ENCODE results near the gene MAGEB17.
"Not testable (repeated sequence)": the region's sequence is repeated elsewhere in the genome, so short reads cannot be mapped to it uniquely, and the experiment has no call there.

MAGEB17 gene, protein sequence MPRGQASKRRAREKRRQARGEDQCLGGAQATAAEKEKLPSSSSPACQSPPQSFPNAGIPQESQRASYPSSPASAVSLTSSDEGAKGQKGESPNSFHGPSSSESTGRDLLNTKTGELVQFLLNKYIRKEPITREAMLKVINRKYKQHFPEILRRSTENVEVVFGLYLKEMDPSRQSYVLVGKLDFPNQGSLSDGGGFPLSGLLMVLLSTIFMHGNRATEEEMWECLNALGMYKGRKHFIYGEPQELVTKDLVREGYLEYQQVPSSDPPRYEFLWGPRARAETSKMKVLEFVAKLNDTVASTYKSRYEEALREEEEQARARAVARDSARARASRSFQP

DNA sequence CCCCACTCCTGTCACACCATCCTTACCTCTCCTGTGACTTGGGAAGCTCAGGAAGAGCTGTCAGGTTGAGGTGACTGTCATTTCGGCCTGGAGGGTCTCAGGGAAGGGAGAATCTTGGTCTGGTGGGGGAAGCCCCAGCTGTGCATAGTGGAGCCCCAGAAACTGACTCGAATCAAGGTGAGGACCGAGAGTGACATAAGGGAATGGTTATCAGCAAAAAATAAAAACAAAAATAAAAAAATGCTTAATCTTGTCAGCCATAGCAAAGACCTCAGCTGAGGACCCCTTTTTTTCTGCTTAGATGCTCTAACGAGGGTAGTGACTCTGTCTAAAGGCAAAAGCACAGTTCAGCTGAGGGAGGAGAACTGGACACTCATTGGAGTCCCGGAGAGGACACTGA lies at the start of gene MAGEB17:
Gene MAGEB17, plus strand, starts transcription at position 301 of the 400 bp plus-strand sequence. CDS start 2,902 bp downstream, outside the sequence.
- in situ Hi-C loops (cut with MboI; ENCODE audit: low sequenced_read_pairs) = no loop called here

DNA sequence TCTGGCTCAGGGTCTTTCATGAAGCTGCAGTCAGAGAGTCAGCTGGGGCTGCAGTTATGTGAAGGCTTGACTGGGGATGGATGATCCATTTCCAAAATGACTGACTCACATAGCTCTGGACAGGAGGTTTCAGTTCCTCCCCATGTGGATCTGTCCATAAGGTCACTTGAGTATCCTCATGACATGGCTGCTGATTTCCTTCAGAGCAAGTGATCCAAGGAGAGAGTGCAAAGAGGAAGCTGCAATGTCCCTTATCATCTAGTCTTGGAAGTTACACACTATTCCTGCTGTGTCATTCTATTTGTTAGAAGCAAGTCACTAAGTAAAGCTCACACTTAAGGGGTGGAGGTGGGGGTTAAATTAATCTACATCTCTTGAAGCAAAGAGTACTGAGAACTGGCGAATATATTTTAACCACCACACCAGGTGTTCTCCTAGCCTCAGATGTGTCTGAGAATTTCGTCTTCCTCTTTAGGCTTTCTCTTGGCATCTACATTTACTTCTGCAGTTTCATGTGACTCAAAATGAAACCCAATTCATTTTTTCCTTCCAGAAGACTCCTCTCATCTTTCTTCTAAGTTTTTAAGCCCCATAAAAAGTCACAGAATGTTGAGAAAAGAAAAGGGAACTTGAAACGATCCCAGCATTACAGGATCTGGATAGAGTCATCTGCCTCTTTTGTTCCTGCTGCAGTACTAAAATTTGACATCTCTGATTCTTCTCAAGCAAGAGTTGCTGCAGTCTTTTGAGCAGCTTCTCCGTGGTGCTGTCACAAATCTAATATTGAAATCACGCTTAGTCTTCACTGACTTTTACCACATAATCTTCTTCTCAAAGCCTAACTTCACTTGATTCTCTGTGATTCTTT lies 47.7 kb upstream of the MAGEB17 start:
- in situ Hi-C loops (cut with MboI; ENCODE audit: low sequenced_read_pairs) = no loop called here

DNA sequence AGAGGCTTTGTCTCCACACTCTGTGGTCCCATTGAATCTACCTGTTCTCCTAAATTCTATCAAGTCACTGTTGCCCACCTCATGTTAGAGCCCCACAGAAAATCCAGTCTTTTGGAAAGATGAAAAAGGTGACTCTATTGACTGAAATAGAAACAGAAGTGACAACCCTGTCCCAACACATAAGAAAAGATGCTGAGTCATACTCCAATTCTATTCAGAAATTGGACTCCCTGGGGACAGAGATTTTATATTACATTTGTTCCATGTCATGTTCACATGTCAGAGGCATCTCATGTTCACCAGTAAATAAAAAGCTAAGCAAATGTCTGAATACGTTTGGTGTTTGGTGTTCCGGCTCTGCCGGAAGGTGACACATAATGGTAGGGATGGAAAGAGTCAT lies 46.9 kb upstream of the MAGEB17 start:
- in situ Hi-C loops (cut with MboI; ENCODE audit: low sequenced_read_pairs) = no loop called here

DNA sequence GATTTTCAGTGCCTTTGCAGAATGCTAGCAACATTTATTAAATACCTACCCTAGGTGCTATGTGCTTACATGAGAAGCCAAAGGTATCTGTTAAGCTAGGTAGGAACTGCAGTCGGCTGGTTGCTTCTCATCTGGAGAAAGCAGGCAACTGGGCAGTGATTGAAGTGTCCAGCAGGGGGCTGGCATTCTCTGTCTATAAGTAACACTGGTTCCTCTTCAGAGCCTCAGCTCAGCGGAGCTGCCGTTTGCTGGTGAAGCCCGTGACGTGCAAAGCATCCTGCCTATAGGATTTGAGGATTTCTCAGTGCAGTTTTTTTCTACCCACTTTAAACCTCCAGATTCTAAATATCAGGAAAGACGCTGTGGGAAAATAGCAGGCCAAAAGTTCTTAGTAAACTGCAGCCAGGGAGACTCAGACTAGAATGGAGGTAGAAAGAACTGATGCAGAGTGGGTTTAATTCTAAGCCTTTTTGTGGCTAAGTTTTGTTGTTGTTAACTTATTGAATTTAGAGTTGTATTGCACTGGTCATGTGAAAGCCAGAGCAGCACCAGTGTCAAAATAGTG lies 44.0 kb upstream of the MAGEB17 start, which contains the start of gene GRPR:
Gene GRPR, plus strand, starts transcription at position 344 of the 565 bp plus-strand sequence. CDS start 389 bp downstream, outside the sequence.
- in situ Hi-C loops (cut with MboI; ENCODE audit: low sequenced_read_pairs) = no loop called here

DNA sequence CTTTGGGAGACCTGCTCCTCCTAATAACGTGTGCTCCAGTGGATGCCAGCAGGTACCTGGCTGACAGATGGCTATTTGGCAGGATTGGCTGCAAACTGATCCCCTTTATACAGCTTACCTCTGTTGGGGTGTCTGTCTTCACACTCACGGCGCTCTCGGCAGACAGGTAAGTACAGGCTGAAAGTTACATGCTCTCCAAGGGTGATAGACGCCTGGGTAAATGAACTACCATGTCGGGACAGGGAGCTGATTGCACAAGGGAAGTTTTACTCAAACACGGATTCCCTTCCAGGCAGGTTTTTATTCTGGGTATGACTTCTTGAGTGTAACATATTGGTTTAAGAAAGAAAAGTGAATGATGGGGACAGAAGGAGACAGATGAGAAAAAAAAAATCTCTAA lies 43.1 kb upstream of the MAGEB17 start:
- in situ Hi-C loops (cut with MboI; ENCODE audit: low sequenced_read_pairs) = no loop called here

DNA sequence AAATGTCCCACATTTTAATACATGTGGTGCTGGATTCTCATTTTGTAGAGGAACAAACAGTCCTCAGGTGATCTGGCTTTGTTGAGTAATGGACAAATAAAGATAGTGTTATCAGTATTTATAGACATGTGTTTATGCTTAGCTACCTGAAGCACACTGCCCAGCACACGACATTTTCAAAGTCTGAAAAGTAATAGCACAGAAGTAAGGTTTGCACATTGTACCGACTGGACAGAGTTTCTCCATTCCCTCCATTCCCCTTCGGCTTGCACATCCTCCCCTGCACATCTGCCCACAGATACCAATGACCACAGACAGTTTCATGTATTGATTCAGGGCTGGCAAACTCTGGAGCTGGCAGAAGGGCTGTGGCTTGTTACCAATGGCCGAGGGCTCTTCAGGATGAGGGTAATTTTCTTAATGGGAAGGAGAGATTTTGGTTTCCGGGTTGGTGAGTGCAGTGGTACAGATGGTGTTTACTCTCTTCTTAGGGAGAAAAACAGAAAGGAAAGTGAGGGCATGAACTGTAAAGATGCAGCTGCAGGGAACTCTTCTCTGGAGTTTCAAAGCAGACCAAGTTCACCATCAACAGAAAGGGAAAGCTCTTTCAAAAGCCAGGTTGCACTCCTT lies 41.6 kb upstream of the MAGEB17 start:
- in situ Hi-C loops (cut with MboI; ENCODE audit: low sequenced_read_pairs) = no loop called here

DNA sequence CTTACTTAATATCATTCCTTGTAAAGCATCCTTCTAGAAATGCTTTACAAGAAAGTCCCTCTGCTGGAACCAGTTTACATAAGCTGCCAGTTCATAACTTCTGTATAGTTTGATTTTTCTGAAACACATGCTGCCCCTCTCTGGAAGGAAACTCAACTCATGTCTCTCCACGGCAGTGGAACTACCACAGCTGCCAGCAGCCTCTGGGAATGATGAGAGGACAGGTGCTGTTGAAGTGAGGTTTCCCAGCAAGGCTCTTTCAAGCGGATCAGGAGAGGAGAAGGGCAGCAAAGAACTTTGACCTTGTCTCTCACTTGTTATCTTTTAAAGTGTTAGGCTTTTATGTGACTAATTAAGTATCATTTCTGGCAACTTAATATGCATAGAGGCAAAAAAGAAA lies 36.6 kb upstream of the MAGEB17 start:
- in situ Hi-C loops (cut with MboI; ENCODE audit: low sequenced_read_pairs) = no loop called here

DNA sequence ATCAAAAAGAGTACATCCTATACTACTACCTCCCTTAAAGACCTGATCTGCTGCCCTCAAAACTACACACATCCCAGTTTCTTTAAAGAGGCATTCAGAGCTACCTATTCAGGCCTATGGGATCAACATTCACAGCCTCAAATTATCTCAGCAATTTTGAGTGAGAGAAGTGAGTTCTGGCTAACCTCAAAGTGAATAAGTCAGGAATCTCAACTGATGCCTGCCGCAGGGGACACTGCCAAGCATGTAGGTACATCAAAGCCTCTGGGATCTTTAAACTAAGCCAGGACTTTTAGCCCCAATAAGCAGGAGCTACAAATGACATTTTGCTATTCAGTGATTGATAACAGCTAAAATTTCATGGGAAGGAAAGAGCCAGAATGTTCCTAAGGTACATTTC lies 32.3 kb upstream of the MAGEB17 start:
- in situ Hi-C loops (cut with MboI; ENCODE audit: low sequenced_read_pairs) = no loop called here

DNA sequence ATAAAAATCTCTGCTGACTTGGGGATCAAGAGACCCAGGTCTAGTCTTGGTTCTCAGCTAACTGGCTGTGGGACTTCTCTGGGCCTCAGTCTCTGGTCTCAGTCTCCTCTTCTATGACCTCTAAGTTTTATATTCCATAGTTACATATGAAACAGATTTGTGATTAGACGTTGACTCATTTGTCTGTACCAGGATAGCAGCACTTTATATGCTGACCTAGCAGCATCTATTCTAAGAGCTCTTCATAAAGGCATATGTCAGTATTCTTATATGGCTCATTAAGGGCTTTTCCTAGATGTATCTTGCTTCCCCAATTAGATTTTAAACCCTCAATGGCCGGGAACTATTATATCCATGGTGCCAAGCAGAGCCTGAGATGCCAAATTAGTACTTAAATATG lies 31.2 kb upstream of the MAGEB17 start:
- in situ Hi-C loops (cut with MboI; ENCODE audit: low sequenced_read_pairs) = no loop called here

DNA sequence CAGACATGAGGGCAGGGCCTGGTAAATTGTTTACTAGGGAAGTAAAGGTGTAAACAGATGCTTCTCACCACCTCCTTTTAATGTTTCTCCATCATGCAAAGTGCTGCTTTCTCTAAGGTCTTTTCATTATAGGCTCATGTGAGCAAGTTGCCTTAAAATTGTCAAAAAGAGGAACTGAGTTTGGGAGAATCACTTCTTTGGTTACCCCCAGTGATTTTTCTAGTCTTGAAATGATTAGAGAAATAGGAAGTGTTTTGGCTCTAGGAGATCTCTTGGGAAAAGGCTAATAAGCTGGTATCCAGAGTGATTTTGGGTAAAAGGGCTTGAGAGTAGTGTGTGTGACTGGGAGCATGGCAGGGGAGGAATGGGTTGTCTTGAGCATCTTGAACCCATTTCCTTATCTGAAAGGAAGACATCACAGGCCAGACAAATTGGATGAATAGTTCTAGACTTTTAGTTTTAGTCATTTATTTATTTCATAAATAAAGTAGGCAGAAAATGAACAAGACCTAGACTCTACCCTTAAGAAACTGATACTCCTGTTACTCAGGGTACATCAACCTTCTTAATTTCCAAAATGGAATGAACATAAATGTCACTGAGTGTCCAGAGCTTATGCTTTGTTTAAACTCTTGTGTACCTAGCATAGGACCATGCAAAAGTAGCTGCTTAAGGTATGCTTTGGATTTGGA lies 29.7 kb upstream of the MAGEB17 start:
- in situ Hi-C loops (cut with MboI; ENCODE audit: low sequenced_read_pairs) = no loop called here

DNA sequence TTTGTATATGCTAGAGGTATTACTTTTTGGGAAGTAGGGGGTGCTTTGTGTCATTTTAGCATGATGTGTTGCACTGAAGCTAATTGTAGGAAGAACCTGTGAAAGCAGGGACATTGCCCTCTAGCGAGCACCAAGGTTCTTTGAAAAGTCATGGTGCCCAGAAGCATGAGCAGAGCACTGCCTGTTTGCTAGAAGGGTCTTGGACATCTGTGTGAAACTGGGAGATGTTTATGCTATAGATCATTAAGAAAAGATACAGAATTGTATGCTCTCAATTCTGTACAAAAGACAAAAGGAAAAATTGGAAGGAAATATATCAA lies 29.2 kb upstream of the MAGEB17 start:
- in situ Hi-C loops (cut with MboI; ENCODE audit: low sequenced_read_pairs) = no loop called here

DNA sequence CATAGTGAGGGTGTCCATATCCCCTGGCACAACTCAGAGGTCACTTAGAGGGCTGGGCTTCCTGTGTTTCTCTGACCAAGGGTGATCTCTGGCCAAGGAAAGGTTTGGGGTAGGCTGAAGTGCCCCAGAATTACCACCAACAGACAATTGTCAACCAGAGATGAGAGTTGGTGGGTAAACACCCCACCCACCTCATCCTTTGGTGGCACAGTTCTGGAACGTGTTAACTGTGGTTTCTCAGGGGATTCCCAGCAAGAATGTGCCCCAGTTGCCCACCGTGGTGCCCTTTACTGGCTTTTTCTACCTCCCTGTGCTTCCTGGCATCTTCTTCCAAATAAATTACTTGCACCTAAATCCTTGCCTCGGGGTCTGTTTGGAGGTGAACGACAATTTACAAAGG lies 26.8 kb upstream of the MAGEB17 start:
- in situ Hi-C loops (cut with MboI; ENCODE audit: low sequenced_read_pairs) = no loop called here

DNA sequence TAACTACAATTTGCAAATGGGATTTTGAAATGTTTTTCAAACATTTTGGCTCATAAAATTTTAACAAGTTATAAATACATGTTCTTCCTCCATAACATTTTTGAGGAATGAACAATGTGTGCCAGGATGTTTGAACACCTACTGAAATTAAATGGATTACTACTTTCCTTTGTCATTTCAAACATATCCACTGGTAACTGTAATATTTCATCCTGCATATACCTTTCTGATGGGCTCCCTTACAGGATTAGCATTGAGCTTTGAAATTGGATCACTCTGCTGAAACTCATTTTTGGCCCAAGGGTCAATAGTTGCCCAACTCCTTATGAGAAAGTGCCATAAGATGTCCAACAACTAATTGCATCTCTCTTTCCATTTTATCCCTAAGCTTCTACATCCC lies 26.3 kb upstream of the MAGEB17 start:
- in situ Hi-C loops (cut with MboI; ENCODE audit: low sequenced_read_pairs) = no loop called here

DNA sequence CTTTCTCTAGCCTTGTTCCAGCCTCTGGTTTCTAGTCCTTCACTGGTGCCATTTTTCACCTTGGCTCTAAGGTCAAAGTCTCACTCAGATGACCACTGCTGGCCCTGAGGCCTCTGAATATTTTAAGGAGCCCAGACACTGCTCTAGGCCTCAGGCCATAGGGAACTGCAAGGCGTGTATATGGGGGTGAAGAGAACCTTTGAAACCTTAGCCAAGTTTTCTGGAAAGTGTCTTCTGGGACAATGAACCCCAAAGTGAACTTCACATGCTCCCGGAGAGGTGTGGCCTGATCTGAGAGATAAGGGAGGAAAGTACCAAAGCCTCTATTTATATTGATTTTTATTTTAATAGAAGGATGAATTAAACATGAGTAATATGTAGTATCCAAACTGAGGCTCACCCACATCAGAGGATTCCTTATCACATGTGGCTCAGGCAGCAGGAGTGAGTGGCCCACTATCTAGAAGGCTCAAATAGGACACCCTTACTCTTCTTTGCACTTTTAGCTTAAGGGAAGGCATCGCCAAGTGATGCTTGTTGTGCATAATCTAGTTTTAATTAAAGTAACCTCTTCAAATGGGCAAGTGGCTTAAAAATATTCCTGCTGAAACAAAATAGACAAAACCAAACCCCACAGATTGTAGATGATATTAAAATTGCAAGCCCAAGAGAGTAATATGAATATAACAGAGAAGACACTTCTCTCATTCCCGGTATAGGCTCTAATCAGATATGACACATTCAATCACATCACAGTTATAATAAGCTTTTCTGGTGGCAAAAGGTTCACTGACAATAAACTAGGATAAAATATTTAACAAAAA lies 25.6 kb upstream of the MAGEB17 start:
- in situ Hi-C loops (cut with MboI; ENCODE audit: low sequenced_read_pairs) = no loop called here

DNA sequence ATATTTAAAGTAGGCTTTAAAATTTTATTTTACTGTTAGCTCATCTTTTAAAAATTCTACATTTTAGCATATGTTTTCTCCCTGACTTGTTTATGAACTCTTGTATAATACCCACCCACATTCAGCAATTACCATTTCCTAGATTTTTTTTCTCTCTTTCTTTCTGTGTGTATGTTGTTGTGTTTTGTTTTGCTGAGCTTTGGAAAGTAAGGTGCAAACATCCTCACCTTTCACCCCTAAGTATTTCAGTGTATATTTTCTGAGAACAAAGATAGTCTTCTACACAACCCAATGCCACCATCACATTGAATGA lies 25.1 kb upstream of the MAGEB17 start:
- in situ Hi-C loops (cut with MboI; ENCODE audit: low sequenced_read_pairs) = no loop called here

DNA sequence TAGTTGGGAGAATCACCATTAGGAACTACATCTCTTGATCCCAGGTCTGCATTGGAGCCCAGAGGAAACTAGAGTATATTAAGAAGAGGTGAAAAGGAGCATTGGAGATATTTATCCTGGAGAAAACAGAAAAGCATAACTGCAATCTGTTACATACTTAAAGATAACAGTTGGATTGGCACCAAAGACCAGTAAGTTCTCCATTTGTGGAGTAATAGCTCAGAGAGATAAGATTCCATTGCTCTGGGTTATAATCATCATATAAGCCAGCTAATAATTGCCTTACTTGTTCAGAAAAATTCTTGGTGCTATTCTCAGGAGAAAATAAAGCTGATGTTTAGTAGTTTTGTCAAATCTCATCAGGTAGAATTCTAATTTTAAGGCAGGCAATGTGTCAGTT lies 23.3 kb upstream of the MAGEB17 start:
- in situ Hi-C loops (cut with MboI; ENCODE audit: low sequenced_read_pairs) = no loop called here

DNA sequence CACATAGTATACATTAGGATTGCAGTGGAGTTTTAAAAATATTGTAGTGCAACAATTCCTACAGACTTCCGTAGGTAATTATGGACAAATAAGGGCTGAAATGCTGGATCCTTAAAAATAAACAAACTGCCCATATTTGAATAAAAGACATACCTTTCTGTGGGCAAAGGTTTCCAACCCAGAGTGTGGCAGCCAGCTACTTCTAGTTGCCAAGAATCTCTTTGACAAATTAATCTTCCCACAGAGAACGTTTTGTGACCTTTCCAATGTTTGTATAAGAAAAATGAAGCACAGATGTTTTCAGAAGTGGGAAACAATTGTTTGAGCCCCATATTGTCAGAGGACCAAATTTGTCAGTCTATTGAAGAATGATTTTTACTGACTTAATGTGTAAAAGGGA lies 22.9 kb upstream of the MAGEB17 start:
- in situ Hi-C loops (cut with MboI; ENCODE audit: low sequenced_read_pairs) = no loop called here

DNA sequence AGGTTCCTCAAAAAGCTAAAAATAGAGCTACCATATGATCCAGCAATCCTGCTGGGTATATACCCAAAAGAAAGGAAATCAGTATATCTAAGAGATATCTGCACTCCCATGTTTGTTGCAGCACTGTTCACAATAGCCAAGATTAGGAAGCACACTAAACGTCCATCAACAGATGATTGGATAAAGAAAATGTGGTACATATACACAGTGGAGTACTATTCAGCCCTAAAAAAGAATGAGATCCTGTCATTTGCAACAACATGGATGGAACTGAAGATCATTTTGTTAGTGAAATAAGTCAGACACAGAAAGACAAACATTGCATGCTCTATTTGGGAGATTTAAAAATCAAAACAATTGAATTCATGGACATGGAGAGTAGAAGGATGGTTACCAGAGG lies 22.2 kb upstream of the MAGEB17 start:
- in situ Hi-C loops (cut with MboI; ENCODE audit: low sequenced_read_pairs) = not testable (repeated sequence)

DNA sequence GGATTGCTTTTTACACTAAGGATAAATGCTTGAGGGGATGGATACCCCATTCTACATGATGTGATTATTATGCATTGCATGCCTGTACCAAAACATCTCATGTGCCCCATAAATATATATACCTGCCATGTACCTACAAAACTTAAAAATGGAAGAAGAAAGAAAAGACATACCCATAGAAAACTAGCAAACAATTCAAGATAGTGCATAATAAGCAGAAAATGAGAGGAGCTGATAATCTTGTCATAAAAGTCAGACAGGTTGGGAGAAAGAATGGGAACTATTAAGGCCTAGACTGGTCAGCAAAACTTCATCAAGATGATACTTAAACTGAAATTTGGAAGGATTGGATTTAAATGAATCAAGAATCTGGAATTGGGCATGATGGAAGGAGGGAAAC lies 21.6 kb upstream of the MAGEB17 start:
- in situ Hi-C loops (cut with MboI; ENCODE audit: low sequenced_read_pairs) = no loop called here

DNA sequence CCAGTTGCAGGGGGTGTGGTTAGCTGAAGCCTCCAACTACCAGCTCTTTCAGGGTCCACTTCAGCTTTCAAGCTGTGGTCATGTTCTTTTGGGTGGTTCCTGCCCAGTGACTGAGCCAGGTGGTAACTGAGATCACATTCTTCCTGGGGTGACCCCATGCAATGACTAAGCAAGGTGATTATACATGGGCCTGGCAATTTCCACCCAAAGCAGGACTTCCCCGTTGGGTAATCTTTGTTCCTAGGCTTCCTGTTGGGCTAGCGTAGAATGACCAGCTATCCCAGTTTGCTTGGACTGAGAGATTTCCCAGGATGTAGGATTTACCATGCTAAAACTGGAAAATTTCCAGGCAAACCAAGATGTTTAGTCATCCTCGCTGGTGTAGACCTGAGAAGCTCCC lies 18.4 kb upstream of the MAGEB17 start:
- in situ Hi-C loops (cut with MboI; ENCODE audit: low sequenced_read_pairs) = no loop called here
